Astrocyte (in vitro differentiated cells and primary cell): ENCODE results near the gene NT5DC3.

Experiments used
- CTCF ChIP-seq: IDR thresholded peaks from 2 replicates; pipeline ENCODE4 v1.5.1; 2011; ENCODE audit warnings: low read depth, mild to moderate bottlenecking, inconsistent platforms, low read length, moderate library complexity; ENCODE audit not compliant: insufficient read depth
- EZH2 ChIP-seq: IDR thresholded peaks from 2 replicates; pipeline ENCODE4 v1.6.1; 2012; ENCODE audit warnings: mild to moderate bottlenecking, low read length, inconsistent platforms; ENCODE audit not compliant: insufficient read depth

GRCh38 chr12:103799504-103799856 is 41.6 kb downstream of the NT5DC3 start:
- no peak for TF ChIP-seq CTCF
- TF ChIP-seq EZH2, result no peak
